DOHH2 (cell line): Measurements from ENCODE around the gene NDUFAF3.

ENCODE experiments used
- EZH2phosphoT487 ChIP-seq: fragments of 200-600 bp; sonication (generic); IDR thresholded peaks from 2 replicates; pipeline ENCODE4 v1.6.1; 2017; ENCODE audit warnings: borderline replicate concordance, mild to moderate bottlenecking, antibody characterized with exemption, low read length, moderate library complexity, mixed read lengths
- TF ChIP-seq, protein P1 (sequence below): fragments of 200-600 bp; sonication (generic); IDR thresholded peaks from one replicate; pipeline ENCODE4 v1.5.1; 2014; ENCODE audit warnings: antibody characterized with exemption, mild to moderate bottlenecking, low read depth, low read length; ENCODE audit not compliant: poor library complexity, severe bottlenecking

GRCh38 chr3:49057268-49057667 lies 35.3 kb downstream of the NDUFAF3 start:
- TF ChIP-seq, protein P1, sequence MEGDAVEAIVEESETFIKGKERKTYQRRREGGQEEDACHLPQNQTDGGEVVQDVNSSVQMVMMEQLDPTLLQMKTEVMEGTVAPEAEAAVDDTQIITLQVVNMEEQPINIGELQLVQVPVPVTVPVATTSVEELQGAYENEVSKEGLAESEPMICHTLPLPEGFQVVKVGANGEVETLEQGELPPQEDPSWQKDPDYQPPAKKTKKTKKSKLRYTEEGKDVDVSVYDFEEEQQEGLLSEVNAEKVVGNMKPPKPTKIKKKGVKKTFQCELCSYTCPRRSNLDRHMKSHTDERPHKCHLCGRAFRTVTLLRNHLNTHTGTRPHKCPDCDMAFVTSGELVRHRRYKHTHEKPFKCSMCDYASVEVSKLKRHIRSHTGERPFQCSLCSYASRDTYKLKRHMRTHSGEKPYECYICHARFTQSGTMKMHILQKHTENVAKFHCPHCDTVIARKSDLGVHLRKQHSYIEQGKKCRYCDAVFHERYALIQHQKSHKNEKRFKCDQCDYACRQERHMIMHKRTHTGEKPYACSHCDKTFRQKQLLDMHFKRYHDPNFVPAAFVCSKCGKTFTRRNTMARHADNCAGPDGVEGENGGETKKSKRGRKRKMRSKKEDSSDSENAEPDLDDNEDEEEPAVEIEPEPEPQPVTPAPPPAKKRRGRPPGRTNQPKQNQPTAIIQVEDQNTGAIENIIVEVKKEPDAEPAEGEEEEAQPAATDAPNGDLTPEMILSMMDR, result no peak
- no peak for TF ChIP-seq EZH2phosphoT487
